Stimulated activated naive CD8-positive, alpha-beta T cell treated with anti-CD3 and anti-CD28 coated beads, Interleukin-15, Interleukin-2, amounts not matched to agents 100 ng/mL and 50 ng/mL, for 24 hours (primary cell): ENCODE data around the gene RASL12.
"Not testable (repeated sequence)": the region's sequence is repeated elsewhere in the genome, so short reads cannot be mapped to it uniquely, and the experiment has no call there.

Experiments
- H3K27ac Mint-ChIP-seq: one replicate; pipeline ENCODE4 v1.8.0; 2021; ENCODE audit warnings: mild to moderate bottlenecking, mixed read lengths
- H3K27me3 Mint-ChIP-seq: one replicate; pipeline ENCODE4 v1.8.0; 2021; ENCODE audit warnings: mixed read lengths
- H3K36me3 Mint-ChIP-seq: one replicate; pipeline ENCODE4 v1.8.0; 2021; ENCODE audit warnings: low read depth, mixed read lengths
- H3K4me1 Mint-ChIP-seq: one replicate; pipeline ENCODE4 v1.8.0; 2021; ENCODE audit warnings: low read depth, mixed read lengths
- H3K4me3 Mint-ChIP-seq: one replicate; pipeline ENCODE4 v1.8.0; 2021; ENCODE audit warnings: mild to moderate bottlenecking, mixed read lengths
- H3K9me3 Mint-ChIP-seq: one replicate; pipeline ENCODE4 v1.8.0; 2021; ENCODE audit warnings: mixed read lengths

RASL12 gene

DNA sequence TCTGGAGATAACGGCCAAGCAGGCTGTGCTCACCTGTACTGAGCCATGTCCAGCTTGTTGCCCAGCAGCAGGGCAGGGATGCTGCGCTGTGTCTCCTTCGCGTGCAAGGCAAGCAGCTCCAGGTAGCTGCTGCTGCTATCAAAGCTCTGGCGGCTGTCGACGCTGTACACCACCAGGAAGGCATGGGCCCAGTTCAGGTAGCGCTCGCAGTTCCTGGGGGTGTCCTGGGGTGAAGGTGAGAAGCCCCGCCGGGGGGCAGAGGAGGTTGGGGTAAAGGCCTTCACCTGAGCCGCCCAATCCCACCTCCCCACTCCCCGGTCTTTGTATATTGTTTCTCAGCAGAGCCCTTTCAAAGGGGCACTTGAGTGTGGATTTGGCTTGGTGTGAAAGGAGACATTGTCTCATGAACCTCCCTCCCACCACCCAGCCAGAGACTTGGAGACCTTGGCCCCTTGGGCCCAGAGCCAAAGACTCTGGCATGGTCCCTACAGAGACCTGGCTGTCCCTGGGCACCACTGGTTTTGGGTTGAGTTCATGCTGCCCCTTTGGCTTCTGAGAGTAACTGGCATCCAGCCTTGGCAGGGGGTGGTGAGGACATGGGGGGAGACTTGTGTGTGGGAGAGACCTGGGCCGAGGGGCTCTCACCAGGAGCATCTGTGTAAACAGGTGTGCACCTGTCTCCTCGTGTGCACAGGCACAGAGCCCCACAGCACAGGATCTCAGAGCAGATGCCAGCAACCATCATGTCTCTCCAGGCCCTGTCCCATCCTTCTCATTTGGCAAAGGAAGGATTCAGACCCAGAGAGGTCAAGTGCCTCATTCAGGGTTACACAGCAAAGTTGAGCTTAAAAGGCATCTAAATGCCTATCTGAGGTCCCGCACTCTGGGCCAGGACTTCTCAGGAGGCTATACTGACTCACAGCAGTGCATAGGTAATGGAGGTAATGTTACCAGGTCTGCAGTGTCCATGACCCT is 9.1 kb downstream of the RASL12 start:
- no peak overlapping the region for H3K27ac Mint-ChIP-seq
- no peaks in the 10 kb centered on the region for H3K27me3 Mint-ChIP-seq
- H3K36me3 Mint-ChIP-seq: no peaks in the 10 kb centered on the region
- H3K4me3 Mint-ChIP-seq: no peak overlapping the region
- H3K4me1 Mint-ChIP-seq: peaks cover 3% of the 10 kb centered on the region
- no peaks in the 10 kb centered on the region for H3K9me3 Mint-ChIP-seq

DNA sequence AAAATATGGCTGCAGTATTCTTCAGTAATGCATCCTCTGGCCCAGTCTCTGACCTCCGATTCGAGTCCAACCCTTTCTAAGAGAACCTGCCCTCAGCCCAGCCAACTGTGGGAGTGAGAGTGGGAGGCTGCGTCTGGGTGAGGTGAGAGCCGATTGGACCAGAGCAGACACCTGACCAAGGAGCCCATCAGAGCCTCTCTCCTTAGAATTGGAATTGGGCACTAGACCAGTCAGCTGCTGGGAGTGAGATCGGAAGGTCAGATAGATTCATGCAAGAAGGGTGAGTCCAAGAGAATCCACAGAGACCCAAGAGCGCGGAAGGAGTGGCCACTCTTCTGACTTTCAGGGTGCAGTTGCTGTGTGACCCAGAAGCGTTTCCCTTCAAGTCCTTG is 10.2 kb downstream of the RASL12 start:
- Mint-ChIP-seq H3K27ac (no peak overlapping the region), H3K36me3 (no peaks in the 10 kb centered on the region), H3K9me3 (no peaks in the 10 kb centered on the region), H3K4me1 (peaks cover 3% of the 10 kb centered on the region), H3K27me3 (no peaks in the 10 kb centered on the region), H3K4me3 (no peak overlapping the region)

DNA sequence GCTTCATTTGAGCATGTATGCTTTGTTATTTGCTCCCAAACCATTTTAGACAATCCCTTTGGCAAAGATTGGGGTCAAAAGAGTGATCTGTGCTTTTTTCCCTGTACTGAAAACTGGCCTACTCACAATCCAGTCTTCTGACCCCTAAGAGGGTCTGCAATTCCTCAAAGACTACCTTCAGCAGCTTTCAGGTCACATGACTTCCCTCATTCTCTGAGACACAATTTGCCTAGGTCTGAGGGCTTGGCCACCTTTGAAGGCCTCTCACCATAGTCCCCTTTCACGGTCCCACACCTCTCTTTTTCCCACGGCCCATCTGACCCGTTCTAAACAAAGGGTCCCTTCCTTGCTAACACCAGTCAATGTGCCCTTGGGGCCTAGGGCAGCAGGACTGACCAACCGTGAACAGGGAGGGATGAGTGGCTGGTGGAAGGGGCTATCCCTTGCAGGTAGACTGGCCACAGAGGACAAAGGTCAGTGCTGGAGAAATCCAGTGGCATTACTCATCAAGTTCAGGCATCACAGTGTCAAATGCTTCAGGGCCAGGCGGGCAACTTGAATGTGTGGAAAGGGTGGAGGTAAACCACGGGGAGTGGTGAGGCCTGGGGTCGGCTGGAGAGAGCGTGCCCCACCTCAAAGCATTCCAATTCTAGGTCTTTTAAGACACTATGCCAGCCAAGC is 10.8 kb downstream of the RASL12 start:
- H3K27ac Mint-ChIP-seq: no peak overlapping the region
- no peaks in the 10 kb centered on the region for H3K36me3 Mint-ChIP-seq
- no peaks in the 10 kb centered on the region for H3K9me3 Mint-ChIP-seq
- no peaks in the 10 kb centered on the region for H3K27me3 Mint-ChIP-seq
- no peak overlapping the region for H3K4me3 Mint-ChIP-seq
- peaks cover 3% of the 10 kb centered on the region for H3K4me1 Mint-ChIP-seq

DNA sequence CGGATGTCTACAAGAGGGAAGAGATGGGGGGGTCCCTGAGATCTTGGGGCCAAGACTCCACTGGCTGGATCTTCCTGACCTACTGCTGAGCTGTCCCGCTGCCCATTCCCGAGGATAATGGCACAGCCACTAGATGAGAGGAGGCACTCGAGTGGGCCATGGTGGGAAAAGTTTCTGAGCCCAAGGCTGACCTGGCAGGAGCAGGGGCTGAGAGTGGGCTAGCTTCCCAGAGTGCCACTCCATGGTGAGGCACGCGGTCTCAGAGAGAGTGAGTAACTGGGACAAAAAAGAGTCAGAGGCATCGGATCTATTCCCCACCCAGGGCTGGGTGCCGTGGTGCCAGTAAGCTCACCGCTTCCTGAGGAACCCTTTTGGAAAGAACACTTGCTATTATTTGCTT is 11.7 kb downstream of the RASL12 start:
- no peak overlapping the region for H3K4me3 Mint-ChIP-seq
- no peaks in the 10 kb centered on the region for H3K36me3 Mint-ChIP-seq
- H3K4me1 Mint-ChIP-seq: peaks cover 3% of the 10 kb centered on the region
- H3K27ac Mint-ChIP-seq: no peak overlapping the region
- H3K9me3 Mint-ChIP-seq: no peaks in the 10 kb centered on the region
- H3K27me3 Mint-ChIP-seq: no peaks in the 10 kb centered on the region

DNA sequence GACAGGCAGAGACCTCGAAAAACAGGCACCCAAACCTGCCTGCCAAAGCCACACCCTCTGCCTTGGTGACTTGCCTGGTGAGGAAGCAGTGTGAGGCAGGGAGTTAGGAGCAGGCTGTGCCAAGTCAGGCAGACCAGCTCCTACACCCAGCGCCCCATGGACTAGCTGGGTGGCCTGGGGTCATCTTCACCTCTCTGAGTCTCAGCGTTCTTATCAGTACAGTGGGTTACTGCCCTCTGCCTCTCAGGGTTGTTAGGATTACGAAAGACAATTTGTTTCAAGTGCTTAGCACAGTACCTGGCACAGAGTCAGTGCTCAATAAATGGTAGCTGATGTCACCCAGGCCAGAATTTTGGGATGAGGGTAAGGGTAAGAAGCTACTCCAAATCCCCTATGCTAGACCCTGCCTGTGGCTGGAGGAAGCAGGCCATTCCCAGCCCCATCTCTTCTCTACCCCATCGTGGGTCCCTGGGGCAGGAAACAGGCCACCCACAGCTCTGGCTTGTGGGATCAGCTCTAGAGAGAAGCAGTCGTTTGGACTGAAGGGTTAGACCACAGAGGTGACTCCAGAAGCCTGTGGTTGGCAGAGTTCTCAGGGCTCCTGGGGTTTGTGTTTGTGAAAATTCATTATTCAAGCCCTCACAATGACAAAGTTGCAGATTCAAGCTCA is 12.5 kb downstream of the RASL12 start:
- Mint-ChIP-seq H3K4me1 (peaks cover 5% of the 10 kb centered on the region), H3K27ac (no peak overlapping the region), H3K4me3 (no peak overlapping the region), H3K36me3 (no peaks in the 10 kb centered on the region), H3K27me3 (no peaks in the 10 kb centered on the region), H3K9me3 (no peaks in the 10 kb centered on the region)

DNA sequence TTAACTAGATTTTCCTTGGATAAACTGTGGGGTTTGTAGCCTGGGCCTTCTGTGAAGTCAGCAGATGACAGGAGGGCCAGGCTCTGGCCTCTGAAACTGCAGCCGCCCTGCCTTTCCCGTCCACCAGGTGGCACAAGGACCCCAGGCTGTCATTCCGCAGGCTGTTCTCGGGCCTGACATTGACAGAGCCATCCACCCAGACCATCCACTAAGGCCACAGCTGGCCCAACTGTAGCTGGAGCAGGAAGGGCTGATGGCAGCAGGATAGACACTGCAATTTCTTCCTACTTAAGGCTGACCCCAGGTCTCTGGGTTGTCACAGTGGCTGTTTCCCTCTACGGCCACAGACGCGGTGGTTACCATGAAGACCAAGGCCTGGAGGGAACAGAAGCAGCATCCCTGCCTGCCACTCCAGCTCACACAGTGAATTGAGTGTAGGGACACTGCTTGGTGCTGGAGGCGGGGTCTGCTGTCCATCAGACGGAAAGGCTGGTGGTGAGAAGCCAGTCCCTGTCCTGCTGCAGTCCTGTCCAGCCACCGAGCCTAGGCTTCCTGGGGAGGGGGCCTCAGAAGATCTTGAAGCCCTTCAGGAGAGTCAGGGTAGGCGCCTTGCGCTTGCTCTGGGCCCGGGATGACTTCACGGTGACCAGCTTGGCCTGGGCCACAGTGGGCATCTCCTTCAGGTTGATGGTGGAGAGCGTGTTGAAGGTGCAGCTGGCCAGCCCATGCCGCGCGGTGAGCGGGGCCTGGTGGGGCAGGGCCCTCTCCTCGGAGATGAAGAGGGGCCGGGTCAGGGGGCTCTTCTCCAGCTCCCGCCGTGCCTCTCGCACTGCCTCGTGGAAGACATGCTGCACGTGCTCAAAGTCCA is 13.2 kb downstream of the RASL12 start:
- Mint-ChIP-seq H3K4me1 (peaks cover 13% of the 10 kb centered on the region), H3K27me3 (no peaks in the 10 kb centered on the region), H3K9me3 (no peaks in the 10 kb centered on the region), H3K36me3 (no peaks in the 10 kb centered on the region), H3K27ac (no peak overlapping the region), H3K4me3 (no peak overlapping the region)

DNA sequence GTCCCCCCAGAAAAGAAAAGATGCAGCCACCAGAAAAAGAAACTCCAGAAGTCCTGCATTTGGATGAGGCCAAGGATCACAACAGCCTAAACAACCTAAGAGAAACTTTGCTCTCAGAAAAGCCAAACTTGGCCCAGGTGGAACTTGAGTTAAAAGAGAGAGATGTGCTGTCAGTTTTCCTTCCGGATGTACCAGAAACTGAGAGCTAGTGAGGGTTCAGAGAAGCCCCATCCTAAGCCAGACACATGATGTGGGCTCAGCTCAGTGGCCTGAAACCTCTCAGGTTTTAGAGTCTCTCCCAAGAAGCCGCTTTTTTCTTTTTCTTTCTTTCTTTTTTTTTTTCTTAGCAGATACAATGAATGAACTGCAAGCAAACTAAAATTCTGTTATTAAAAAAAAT is 14.8 kb downstream of the RASL12 start:
- Mint-ChIP-seq H3K36me3 (no peaks in the 10 kb centered on the region), H3K4me1 (peaks cover 20% of the 10 kb centered on the region), H3K9me3 (no peaks in the 10 kb centered on the region), H3K4me3 (no peak overlapping the region), H3K27ac (no peak overlapping the region), H3K27me3 (no peaks in the 10 kb centered on the region)

DNA sequence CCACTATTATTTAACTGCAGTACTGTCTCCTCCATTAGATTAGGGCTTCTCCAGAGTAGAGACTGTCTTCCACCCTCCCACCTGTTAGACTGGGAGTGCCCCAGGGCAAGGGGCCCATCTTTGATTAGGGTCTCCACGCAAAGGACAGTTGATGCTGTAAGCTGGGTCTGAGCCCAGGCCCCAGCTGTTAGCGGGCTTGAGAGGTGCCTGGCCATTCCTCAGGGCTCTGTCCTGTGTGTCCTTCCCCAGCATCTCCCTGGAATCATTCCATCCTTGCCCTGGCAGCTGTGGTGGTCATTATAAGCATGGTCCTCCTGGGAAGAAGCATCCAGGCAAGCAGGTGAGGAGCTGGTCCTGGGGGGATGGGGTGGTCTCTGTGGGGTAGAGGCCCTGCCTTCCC is 16.5 kb downstream of the RASL12 start:
- peaks cover 4% of the 10 kb centered on the region for H3K27me3 Mint-ChIP-seq
- H3K9me3 Mint-ChIP-seq: no peaks in the 10 kb centered on the region
- H3K4me1 Mint-ChIP-seq: peaks cover 20% of the 10 kb centered on the region
- no peak overlapping the region for H3K4me3 Mint-ChIP-seq
- H3K36me3 Mint-ChIP-seq: no peaks in the 10 kb centered on the region
- no peak overlapping the region for H3K27ac Mint-ChIP-seq

DNA sequence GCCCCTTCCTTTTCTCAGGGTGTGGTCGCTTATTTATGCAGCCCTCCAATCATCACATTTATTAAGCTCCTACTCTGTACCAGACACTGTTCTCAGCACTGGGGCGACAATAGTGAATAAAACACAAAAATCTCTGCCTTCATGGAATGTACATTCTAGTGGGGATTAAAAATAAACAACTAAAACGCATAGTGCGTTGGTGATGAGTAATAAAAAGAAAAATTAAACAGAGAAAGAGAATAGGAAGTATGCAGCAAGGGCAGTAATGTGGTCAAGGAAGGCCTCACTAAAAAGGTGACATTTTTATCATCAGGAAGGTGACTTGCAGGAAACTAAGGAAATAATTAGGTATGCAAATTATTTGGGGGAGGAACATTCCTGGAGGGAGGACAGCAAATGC is 17.5 kb downstream of the RASL12 start:
- Mint-ChIP-seq H3K36me3 (no peaks in the 10 kb centered on the region), H3K27ac (peak overlapping the region; percentile 39), H3K4me3 (no peak overlapping the region), H3K4me1 (peaks cover 16% of the 10 kb centered on the region), H3K27me3 (peaks cover 4% of the 10 kb centered on the region), H3K9me3 (no peaks in the 10 kb centered on the region)

DNA sequence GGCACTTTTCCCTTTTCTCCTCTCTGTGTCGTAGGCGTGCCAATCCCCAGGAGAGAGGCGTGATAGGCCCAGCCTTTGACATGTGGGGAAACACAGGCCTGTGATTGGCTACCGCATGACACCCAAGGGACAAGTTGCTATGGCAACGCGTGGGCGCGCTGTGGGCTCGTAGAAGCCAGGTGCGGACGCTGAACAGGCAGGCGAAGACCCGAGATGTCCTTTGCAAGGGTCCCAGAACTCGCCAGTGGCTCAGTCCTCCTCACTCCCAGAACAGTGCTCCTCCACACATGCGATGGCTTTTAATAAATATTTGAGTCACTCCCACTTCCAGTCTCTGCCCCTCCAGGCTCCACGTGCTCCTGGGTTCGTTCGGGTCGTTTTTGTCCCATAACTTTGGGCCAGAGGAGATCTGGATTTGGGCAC is 18.4 kb downstream of the RASL12 start:
- Mint-ChIP-seq H3K27me3 (peaks cover 4% of the 10 kb centered on the region), H3K4me1 (peaks cover 16% of the 10 kb centered on the region), H3K27ac (peak overlapping the region; percentile 49), H3K4me3 (peak overlapping the region; percentile 43), H3K36me3 (no peaks in the 10 kb centered on the region), H3K9me3 (no peaks in the 10 kb centered on the region)

DNA sequence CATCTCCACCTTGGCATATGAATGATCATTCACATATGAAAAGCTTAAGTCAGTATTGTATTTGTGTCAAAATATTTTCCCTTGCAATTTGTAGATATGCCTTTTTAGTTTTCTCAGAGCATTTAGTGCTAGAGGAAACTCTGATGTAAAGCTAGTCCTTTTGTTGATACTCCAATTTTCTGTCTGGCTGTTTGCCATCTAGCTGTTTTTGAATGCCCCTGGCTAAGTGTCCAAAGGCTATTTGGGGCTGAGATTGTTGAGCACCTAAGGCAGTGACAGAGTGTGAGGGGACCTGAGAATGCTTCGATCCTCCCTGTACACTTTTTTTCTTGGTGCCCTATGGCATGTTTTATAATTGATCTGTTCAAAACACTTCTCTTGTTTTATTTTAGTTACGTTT is 19.6 kb downstream of the RASL12 start:
- Mint-ChIP-seq H3K4me3 (no peak overlapping the region), H3K27ac (no peak overlapping the region), H3K36me3 (no peaks in the 10 kb centered on the region), H3K27me3 (peaks cover 4% of the 10 kb centered on the region), H3K9me3 (no peaks in the 10 kb centered on the region), H3K4me1 (peaks cover 16% of the 10 kb centered on the region)

DNA sequence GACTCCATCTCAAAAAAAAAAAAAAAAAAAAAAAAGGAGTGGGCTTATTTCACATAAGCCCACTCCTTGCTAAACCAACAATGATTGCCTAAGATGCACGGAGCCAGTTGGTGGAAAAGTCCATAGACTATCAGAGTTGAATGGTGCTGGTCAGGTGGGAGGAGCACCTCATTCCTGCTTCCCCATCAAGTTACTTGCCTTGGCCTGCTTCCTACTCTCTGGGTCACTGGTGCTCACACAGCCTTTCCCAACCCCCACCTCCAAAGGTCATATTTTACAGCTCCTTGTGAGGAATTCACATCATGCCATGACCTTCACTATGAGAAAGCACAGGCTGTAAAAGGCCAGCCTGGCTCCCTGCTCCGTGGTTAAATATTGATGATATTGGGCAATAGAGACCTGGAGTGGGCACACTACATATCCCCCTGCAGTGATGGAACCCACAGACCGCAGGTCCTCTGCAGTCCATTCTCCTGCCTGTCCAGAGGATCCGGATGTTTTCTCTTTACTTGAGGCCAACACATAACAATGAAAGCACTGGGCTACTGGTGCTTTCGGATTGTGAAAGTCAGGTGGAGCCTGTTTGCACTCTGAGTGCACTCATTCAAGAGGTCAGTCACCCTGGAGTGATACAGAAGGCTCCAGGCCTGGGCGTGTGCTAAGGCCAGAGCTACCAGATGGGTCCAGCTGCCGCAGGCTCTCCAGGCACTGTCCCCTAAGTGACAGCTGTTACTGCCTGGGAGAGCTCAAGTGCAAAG is 22.9 kb downstream of the RASL12 start, which contains the start of gene SLC51B:
TSS of gene SLC51B (plus strand) at position 664 of the 758 bp plus-strand sequence. CDS start 4,618 bp downstream, outside the sequence.
- no peaks in the 10 kb centered on the region for H3K9me3 Mint-ChIP-seq
- H3K27ac Mint-ChIP-seq: no peak within 1 kb of the TSS
- no peaks in the 10 kb centered on the region for H3K36me3 Mint-ChIP-seq
- peaks cover 4% of the 10 kb centered on the region for H3K27me3 Mint-ChIP-seq
- no peak within 1 kb of the TSS for H3K4me3 Mint-ChIP-seq
- peaks cover 10% of the 10 kb centered on the region for H3K4me1 Mint-ChIP-seq

DNA sequence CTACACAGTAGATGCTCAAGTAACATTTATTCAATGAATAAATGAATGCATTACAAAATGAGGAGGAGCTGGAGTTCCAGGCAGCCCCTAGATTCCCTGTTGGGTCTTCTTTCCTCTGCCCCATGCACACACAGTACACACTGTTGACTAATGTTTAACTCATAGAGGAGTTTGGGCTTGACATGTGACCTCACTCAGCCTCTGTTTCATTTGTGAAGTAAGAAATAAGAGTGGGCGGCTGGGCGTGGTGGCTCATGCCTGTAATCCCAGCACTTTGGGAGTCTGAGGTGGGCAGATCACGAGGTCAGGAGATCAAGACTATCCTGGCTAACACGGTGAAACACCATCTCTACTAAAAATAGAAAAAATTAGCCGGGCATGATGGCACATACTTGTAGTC is 23.6 kb downstream of the RASL12 start:
- H3K27ac Mint-ChIP-seq, H3K9me3 Mint-ChIP-seq, H3K36me3 Mint-ChIP-seq, H3K4me3 Mint-ChIP-seq, H3K27me3 Mint-ChIP-seq, H3K4me1 Mint-ChIP-seq: not testable (repeated sequence)
